H1 (cell line): Measurements from ENCODE around the gene KLRD1. TPM values are rescaled to one million over a fixed set of nuclear protein-coding genes. Genes with fewer than 3 reads are reported as not detected.

Source experiments
- CTCF ChIA-PET: fragments of 300-600 bp; sonication (Branson Sonifier 250); formaldehyde crosslinking; loops from one replicate; lab custom pipeline; 2021; ENCODE audit not compliant: partially characterized antibody; lab: Charles Lee
- POLR2A ChIA-PET: fragments of 300-600 bp; sonication (Branson Sonifier 250); formaldehyde crosslinking; loops from one replicate; lab custom pipeline; 2021; ENCODE audit warnings: inconsistent platforms; ENCODE audit not compliant: partially characterized antibody; lab: Charles Lee
- DNase-seq, 2 experiments: peaks; one replicate each; pipeline versions ENCODE4 v3.0.0 to v3.0.0-alpha.2; 2010 to 2022; ENCODE audit warnings: low spot score in 2 of 2, low read depth in 1 of 2, mixed read lengths in 1 of 2
- FAIRE-seq: peaks from 2 replicates; lab custom pipeline; 2011; peaks lifted over from hg19 to GRCh38; lab: Jason Lieb, UNC
- H2AFZ ChIP-seq: 2 replicates; pipeline ENCODE4 v1.8.1; 2012; ENCODE audit warnings: low read length, inconsistent platforms
- H2AK5ac ChIP-seq: 2 replicates; pipeline ENCODE4 v1.6.1; 2013; ENCODE audit warnings: low read depth, low read length
- H2BK120ac ChIP-seq: replicated peaks from 2 replicates; pipeline ENCODE3; 2013; ENCODE audit warnings: low read depth, low read length, inconsistent platforms
- H2BK12ac ChIP-seq: 2 replicates; pipeline ENCODE4 v1.6.1; 2013; ENCODE audit warnings: low read depth, low read length
- H2BK15ac ChIP-seq: 2 replicates; pipeline ENCODE4 v1.6.1; 2013; ENCODE audit warnings: low read length
- H2BK20ac ChIP-seq: 2 replicates; pipeline ENCODE4 v1.6.1; 2013; ENCODE audit warnings: low read length
- H2BK5ac ChIP-seq: 2 replicates; pipeline ENCODE4 v1.6.1; 2013; ENCODE audit warnings: low read depth, low read length
- H3K14ac ChIP-seq: 2 replicates; pipeline ENCODE4 v1.6.1; 2013; ENCODE audit warnings: inconsistent platforms; ENCODE audit not compliant: insufficient read length
- H3K18ac ChIP-seq: 2 replicates; pipeline ENCODE4 v1.6.1; 2013; ENCODE audit warnings: low read length; ENCODE audit errors: extremely low read depth
- H3K23ac ChIP-seq: 2 replicates; pipeline ENCODE4 v1.6.1; 2013; ENCODE audit warnings: inconsistent platforms; ENCODE audit not compliant: insufficient read length
- H3K23me2 ChIP-seq: 2 replicates; pipeline ENCODE4 v1.6.1; 2013; ENCODE audit warnings: low read depth, low read length
- H3K27ac ChIP-seq: 2 replicates; pipeline ENCODE4 v1.6.1; 2011; ENCODE audit warnings: low read depth, low read length, inconsistent platforms
- H3K27me3 ChIP-seq, 4 experiments: replicated peaks in 1 of 4; 1 replicate in 1 of 4; 2 replicates in 3 of 4; pipeline versions ENCODE4 v1.6.1 to v1.8.1; 2011 to 2013; ENCODE audit warnings: low read length in 3 of 4, mild to moderate bottlenecking in 3 of 4, inconsistent platforms in 2 of 4, mixed read lengths in 2 of 4, moderate library complexity in 1 of 4; ENCODE audit not compliant: control insufficient read depth in 3 of 4, insufficient read depth in 3 of 4; ENCODE audit errors: extremely low read depth in 1 of 4
- H3K36me3 ChIP-seq, 4 experiments: 2 replicates each; pipeline versions ENCODE4 v1.6.1 to v1.8.1; 2011 to 2013; ENCODE audit warnings: mild to moderate bottlenecking in 4 of 4, low read length in 3 of 4, moderate library complexity in 2 of 4, control low read depth in 1 of 4, inconsistent platforms in 1 of 4; ENCODE audit not compliant: insufficient read depth in 4 of 4, control insufficient read depth in 2 of 4
- H3K4ac ChIP-seq: replicated peaks from 2 replicates; pipeline ENCODE3; 2013; ENCODE audit warnings: low read length, low read depth, mixed read lengths, inconsistent platforms; ENCODE audit not compliant: insufficient read length
- H3K4me1 ChIP-seq, 4 experiments: replicated peaks in 1 of 4; 1 replicate in 1 of 4; 2 replicates in 3 of 4; pipeline versions ENCODE4 v1.6.1 to v1.8.1; 2011 to 2013; ENCODE audit warnings: low read length in 3 of 4, inconsistent platforms in 2 of 4, mixed read lengths in 1 of 4; ENCODE audit not compliant: insufficient read depth in 4 of 4, control insufficient read depth in 3 of 4
- H3K4me2 ChIP-seq, 2 experiments: 2 replicates each; pipeline versions ENCODE4 v1.6.1 to v1.8.1; 2011 to 2013; ENCODE audit warnings: low read depth in 2 of 2, low read length in 2 of 2, control low read depth in 1 of 2, inconsistent platforms in 1 of 2, mild to moderate bottlenecking in 1 of 2; ENCODE audit not compliant: insufficient read depth in 1 of 2
- H3K4me3 ChIP-seq, 4 experiments: fragments of 200-600, 300-600 bp in 1 of 4; sonication (generic), shearing (Covaris generic), sonication (Bioruptor Twin) in 1 of 4; 2 replicates each; pipeline versions ENCODE4 v1.5.1 to v1.8.1; 2011 to 2016; ENCODE audit warnings: low read length in 4 of 4, low read depth in 3 of 4, control low read depth in 2 of 4, inconsistent platforms in 2 of 4, mild to moderate bottlenecking in 2 of 4, mixed read lengths in 1 of 4, moderate library complexity in 1 of 4; ENCODE audit not compliant: insufficient read depth in 2 of 4; ENCODE audit errors: extremely low read depth in 1 of 4
- H3K56ac ChIP-seq: replicated peaks from 2 replicates; pipeline ENCODE3; 2013; ENCODE audit warnings: low read depth, mild to moderate bottlenecking, mixed read lengths, low read length, inconsistent platforms; ENCODE audit not compliant: insufficient read length
- H3K79me1 ChIP-seq: 2 replicates; pipeline ENCODE4 v1.6.1; 2013; ENCODE audit warnings: low read depth, low read length, control low read depth
- H3K79me2 ChIP-seq, 2 experiments: 2 replicates each; pipeline versions ENCODE4 v1.6.1 to v1.8.1; 2012 to 2013; ENCODE audit warnings: low read length in 2 of 2, mild to moderate bottlenecking in 2 of 2, inconsistent platforms in 1 of 2; ENCODE audit not compliant: insufficient read depth in 2 of 2, control insufficient read depth in 1 of 2
- H3K9ac ChIP-seq, 4 experiments: replicated peaks in 1 of 4; 1 replicate in 1 of 4; 2 replicates in 3 of 4; pipeline versions ENCODE4 v1.6.1 to v1.8.1; 2011 to 2013; ENCODE audit warnings: low read depth in 3 of 4, low read length in 3 of 4, control low read depth in 2 of 4, mild to moderate bottlenecking in 2 of 4, moderate library complexity in 2 of 4, inconsistent platforms in 1 of 4; ENCODE audit errors: extremely low read depth in 1 of 4
- H3K9me3 ChIP-seq, 2 experiments: 2 replicates each; pipeline versions ENCODE4 v1.6.1 to v1.8.1; 2012 to 2013; ENCODE audit warnings: mild to moderate bottlenecking in 2 of 2, moderate library complexity in 2 of 2, control low read depth in 1 of 2, inconsistent platforms in 1 of 2, low read depth in 1 of 2, low read length in 1 of 2, mixed read lengths in 1 of 2; ENCODE audit not compliant: insufficient read depth in 2 of 2
- H4K20me1 ChIP-seq, 2 experiments: replicated peaks in 1 of 2; 2 replicates each; pipeline versions ENCODE3 to v1.8.1; 2011 to 2013; ENCODE audit warnings: inconsistent platforms in 2 of 2, low read length in 2 of 2, mild to moderate bottlenecking in 1 of 2; ENCODE audit not compliant: insufficient read depth in 2 of 2, control insufficient read depth in 1 of 2
- H4K5ac ChIP-seq: 2 replicates; pipeline ENCODE4 v1.6.1; 2013; ENCODE audit warnings: low read length, low read depth, mixed read lengths, inconsistent platforms; ENCODE audit not compliant: insufficient read length
- H4K8ac ChIP-seq: 2 replicates; pipeline ENCODE4 v1.8.0; 2013; ENCODE audit warnings: mild to moderate bottlenecking, moderate library complexity, low read length, inconsistent platforms; ENCODE audit not compliant: insufficient read depth; ENCODE audit errors: extremely low read depth
- H4K91ac ChIP-seq: replicated peaks from 2 replicates; pipeline ENCODE3; 2013; ENCODE audit warnings: low read length, mixed read lengths, inconsistent platforms; ENCODE audit not compliant: insufficient read length
- BRCA1 ChIP-seq: IDR thresholded peaks from 2 replicates; pipeline ENCODE4 v1.6.1; 2012; ENCODE audit warnings: low read depth, low read length, improper control_type of control experiment
- CHD1 ChIP-seq: IDR thresholded peaks from 2 replicates; pipeline ENCODE4 v1.6.1; 2012; ENCODE audit warnings: low read depth, low read length, improper control_type of control experiment
- EGR1 ChIP-seq: IDR thresholded peaks from 2 replicates; pipeline ENCODE4 v1.6.1; 2011; ENCODE audit warnings: low read depth, low read length, borderline replicate concordance
- POLR2AphosphoS5 ChIP-seq: IDR thresholded peaks from 2 replicates; pipeline ENCODE4 v1.6.1; 2011; ENCODE audit warnings: low read depth, low read length
- POU5F1 ChIP-seq: IDR thresholded peaks from 2 replicates; pipeline ENCODE4 v1.6.1; 2011; ENCODE audit warnings: low read depth, mild to moderate bottlenecking, low read length, moderate library complexity
- SUZ12 ChIP-seq: fragments of 200-600 bp; sonication (generic); IDR thresholded peaks from 2 replicates; pipeline ENCODE4 v1.6.1; 2012; ENCODE audit warnings: mild to moderate bottlenecking, inconsistent platforms, low read length, moderate library complexity, mixed read lengths
- TAF1 ChIP-seq: IDR thresholded peaks from 2 replicates; pipeline ENCODE4 v1.6.1; 2011; ENCODE audit warnings: mild to moderate bottlenecking, low read depth, low read length
- TAF7 ChIP-seq: optimal IDR thresholded peaks from 2 replicates; pipeline ENCODE3; 2011; ENCODE audit warnings: low read depth, mild to moderate bottlenecking, inconsistent platforms, low read length, moderate library complexity, borderline replicate concordance
- YY1 ChIP-seq: IDR thresholded peaks from 2 replicates; pipeline ENCODE4 v1.6.1; 2011; ENCODE audit warnings: low read depth, mild to moderate bottlenecking, low read length
- WGBS, 2 experiments: shearing (Covaris generic) in 1 of 2; methylation state at CpG; one replicate each; pipeline versions ENCODE4 v1.1.6 to v1.1.7; 2013 to 2015; ENCODE audit warnings: low lambda C conversion rate in 2 of 2, mixed read lengths in 2 of 2, inconsistent platforms in 1 of 2, low coverage in 1 of 2, missing lambda C conversion rate in 1 of 2; ENCODE audit not compliant: insufficient replicate concordance in 2 of 2, insufficient coverage in 1 of 2, insufficient read length in 1 of 2; ENCODE audit errors: extremely low coverage in 1 of 2, missing lambda C conversion rate in 1 of 2; 5-methylcytosine and 5-hydroxymethylcytosine counted together
- polyA plus RNA-seq, 7 experiments: library from polyadenylated mRNA; depleted of rRNA in 3 of 7; stranded (reverse) in 5 of 7; unstranded in 2 of 7; fragments of >200 nt in 5 of 7; fragments of 200-250 nt in 2 of 7; gene quantifications; 1 replicate in 5 of 7; 2 replicates in 1 of 7; 4 replicates in 1 of 7; pipeline versions ENCODE4 v1.2.1 to v1.2.3, GENCODE V29; 2011 to 2013; ENCODE audit warnings: missing spikeins in 2 of 7, mixed read lengths in 2 of 7
- total RNA-seq: library from RNA; stranded (reverse); fragmentation: NEBNext Ultra II Directional; extraction: Animal tissue kit (Norgen Biotek cat#: 25700); gene quantifications from 2 replicates; pipeline ENCODE4 v1.2.1, GENCODE V29; 2021

KLRD1 gene
- total and polyA plus RNA-seq, 2 of the 8 experiments (the other 6 are each of a cell fraction or from before 2014, with no cell fraction given): under 0.01 to 0.06 TPM

DNA sequence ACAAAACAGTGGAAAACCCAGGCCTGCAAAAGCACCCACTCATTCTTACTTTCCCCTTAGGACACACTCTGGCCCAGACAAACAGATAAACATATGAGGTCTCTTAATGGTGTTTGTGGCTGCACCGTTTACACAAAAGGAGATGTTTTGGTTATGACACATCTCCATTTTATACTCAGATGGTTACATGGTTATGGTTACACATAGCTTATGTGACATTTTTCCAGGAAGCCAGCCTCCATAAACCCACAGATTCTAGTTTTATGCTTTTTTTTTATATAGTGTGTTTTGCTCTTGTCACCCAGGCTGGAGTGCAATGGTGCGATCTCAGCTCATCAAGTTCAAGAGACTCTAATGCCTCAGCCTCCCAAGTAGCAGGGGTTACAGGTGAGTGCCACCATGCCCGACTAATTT, 3.5 kb upstream of the KLRD1 start:
- Histone ChIP-seq H3K9me3 (peaks cover 0 to 5% of the 10 kb centered on the region in 2 experiments; a peak in 2 of 4 replicates), H4K20me1 (no peaks in the 10 kb centered on the region), H3K79me2 (no peaks in the 10 kb centered on the region), H4K5ac (no peak overlapping the region), H3K9ac (no peak overlapping the region), H3K27me3 (peaks cover 0 to 2% (median 0%) of the 10 kb centered on the region in 4 experiments; a peak in 1 of 7 replicates), H3K18ac (no peak overlapping the region), H3K4me1 (no peaks in the 10 kb centered on the region), H3K4me2 (no peak overlapping the region), H3K23me2 (no peaks in the 10 kb centered on the region), H2AFZ (no peak overlapping the region), H2BK20ac (no peak overlapping the region), H3K23ac (no peak overlapping the region), H4K91ac (no peak overlapping the region), H2BK120ac (no peak overlapping the region), H3K79me1 (no peaks in the 10 kb centered on the region), H3K4ac (no peak overlapping the region), H2BK12ac (no peak overlapping the region), H4K8ac (no peak overlapping the region), H2BK5ac (no peak overlapping the region), H2BK15ac (no peak overlapping the region), H2AK5ac (no peak overlapping the region), H3K4me3 (no peak overlapping the region), H3K27ac (no peak overlapping the region), H3K14ac (no peak overlapping the region), H3K56ac (no peak overlapping the region), H3K36me3 (no peaks in the 10 kb centered on the region)
- no peak for DNase-seq
- ChIA-PET CTCF (interaction anchor here (0.7 to 0.9 kb wide), 2 partner anchors 28 to 107 kb away, joined by 3 to 5 read pairs; no protein-coding TSS in a partner anchor), POLR2A (no interaction called here)
- 82% methylated on average over 3 of the region's 3 CpGs; no CpG with 5 or more reads in 1 of the 2 experiments for WGBS, 2 experiments
- TF ChIP-seq POU5F1 (no peak), POLR2AphosphoS5 (no peak), SUZ12 (no peak), CHD1 (no peak), EGR1 (no peak), TAF7 (no peak), TAF1 (no peak), BRCA1 (no peak), YY1 (no peak)
- FAIRE-seq: no peak
